RWPE1 (cell line): ENCODE results near the gene GSK3A.

Source experiments
- CTCF ChIA-PET: fragments of 350-600 bp; sonication (Branson Sonifier 250); formaldehyde crosslinking; extraction: SDS; loops from one replicate; lab custom pipeline; 2021; lab: Yijun Ruan, JAX
- POLR2A ChIA-PET: fragments of 400-600 bp; formaldehyde crosslinking; extraction: SDS; loops from one replicate; lab custom pipeline; 2020; ENCODE audit warnings: antibody characterized with exemption; ENCODE audit not compliant: low non-redundant PET; lab: Yijun Ruan, JAX
- DNase-seq: peaks from one replicate; pipeline ENCODE4 v3.0.0; 2012; ENCODE audit warnings: low spot score
- H3K27ac ChIP-seq: fragments of 450-650 bp; 2 replicates; pipeline ENCODE4 v1.5.1; 2017
- CTCF ChIP-seq: fragments of 450-650 bp; conservative IDR thresholded peaks from 2 replicates; pipeline ENCODE4 v1.5.1; 2017; ENCODE audit warnings: low read depth, mild to moderate bottlenecking

Gene GSK3A

GRCh38 chr19:42242512-42243409, at the start of gene GSK3A:
Gene GSK3A, minus strand, starts transcription at chr19:42242602. Its CDS starts 137 bp downstream, at chr19:42242465.
- ChIA-PET CTCF (interaction anchor here (0.6 to 2.0 kb wide), 4 partner anchors 36 to 150 kb away, joined by 3 to 12 read pairs (median 4); partner anchors contain the start of gene POU2F2), POLR2A (interaction anchor here (0.6 to 1.2 kb wide), 4 partner anchors 13 to 140 kb away, joined by 3 read pairs; no protein-coding TSS in a partner anchor)
- TF ChIP-seq CTCF: no peak
- DNase-seq: peak; percentile 95
- peak within 1 kb of the TSS; percentile 98 for H3K27ac ChIP-seq

GRCh38 chr19:42291435-42291810, 49.0 kb upstream of the GSK3A start:
- H3K27ac ChIP-seq: peak overlapping the region; percentile 100
- no peak for DNase-seq
- no peak for TF ChIP-seq CTCF
- ChIA-PET POLR2A (no interaction called here), CTCF (interaction anchor here (1.0 kb wide), 1 partner anchor 114 kb away, joined by 3 read pairs; no protein-coding TSS in a partner anchor)

- TF ChIP-seq CTCF: peak; percentile 55
- ChIA-PET CTCF (interaction anchor here (0.7 to 1.6 kb wide), 5 partner anchors 11 to 165 kb away, joined by 3 read pairs; no protein-coding TSS in a partner anchor), POLR2A (no interaction called here)
- H3K27ac ChIP-seq: peak overlapping the region; percentile 100
- DNase-seq: no peak
Observed at GRCh38 chr19:42290523-42291434, 48.4 kb upstream of the GSK3A start.

- POLR2A ChIA-PET: no interaction called here
- H3K27ac ChIP-seq: peak overlapping the region; percentile 100
- TF ChIP-seq CTCF: no peak
- CTCF ChIA-PET: interaction anchor here (0.7 to 1.6 kb wide), 4 partner anchors 10 to 165 kb away, joined by 3 read pairs; no protein-coding TSS in a partner anchor
- no peak for DNase-seq
Observed at GRCh38 chr19:42290136-42290522, 47.7 kb upstream of the GSK3A start.

- ChIA-PET POLR2A (no interaction called here), CTCF (interaction anchor here (1.6 kb wide), 1 partner anchor 32 kb away, joined by 3 read pairs; no protein-coding TSS in a partner anchor)
- no peak for TF ChIP-seq CTCF
- no peak for DNase-seq
- H3K27ac ChIP-seq: peak overlapping the region; percentile 100
Observed at GRCh38 chr19:42289556-42290041, 47.2 kb upstream of the GSK3A start.
